Measurements from ENCODE around the gene PRG3. TPM values are rescaled to one million over a fixed set of nuclear protein-coding genes. Genes with fewer than 3 reads are reported as not detected.

PRG3 gene
- total RNA-seq, 2 donors from 2014 or later: not detected

- DNase-seq (ENCODE audit: low spot score): no peak
- no peak for TF ChIP-seq CTCF (IDR thresholded peaks at IDR 0.05)
- Histone ChIP-seq H3K4me3 (no peak overlapping the region), H3K4me1 (peaks cover 0 to 5% of the 10 kb centered on the region in 2 donors), H3K9me3 (no peaks in the 10 kb centered on the region), H3K27me3 (no peaks in the 10 kb centered on the region), H3K36me3 (no peaks in the 10 kb centered on the region), H3K27ac (no peak overlapping the region)
Observed at GRCh38 chr11:57373146-57373545, 7.8 kb downstream of the PRG3 start.

- H3K27me3 ChIP-seq: no peaks in the 10 kb centered on the region
- H3K27ac ChIP-seq: no peak overlapping the region
- DNase-seq (ENCODE audit: low spot score): no peak
- H3K4me3 ChIP-seq: no peak overlapping the region
- H3K4me1 ChIP-seq: peaks cover 0 to 5% of the 10 kb centered on the region in 2 donors
- H3K36me3 ChIP-seq: no peaks in the 10 kb centered on the region
- H3K9me3 ChIP-seq: no peaks in the 10 kb centered on the region
- TF ChIP-seq CTCF (IDR thresholded peaks at IDR 0.05): no peak
Observed at GRCh38 chr11:57370941-57371340, 10.0 kb downstream of the PRG3 start.

- no peak for DNase-seq (ENCODE audit: low spot score)
- H3K4me3 ChIP-seq: no peak overlapping the region
- H3K27ac ChIP-seq: no peak overlapping the region
- no peaks in the 10 kb centered on the region for H3K36me3 ChIP-seq
- H3K4me1 ChIP-seq: peaks cover 0 to 5% of the 10 kb centered on the region in 2 donors
- H3K9me3 ChIP-seq: no peaks in the 10 kb centered on the region
- H3K27me3 ChIP-seq: no peaks in the 10 kb centered on the region
- TF ChIP-seq CTCF (IDR thresholded peaks at IDR 0.05): no peak
Observed at GRCh38 chr11:57370251-57370650, 10.7 kb downstream of the PRG3 start.

GRCh38 chr11:57368845-57369232, 12.1 kb downstream of the PRG3 start:
- H3K4me1 ChIP-seq: peaks cover 0 to 5% of the 10 kb centered on the region in 2 donors
- no peak for TF ChIP-seq CTCF (IDR thresholded peaks at IDR 0.05)
- no peaks in the 10 kb centered on the region for H3K27me3 ChIP-seq
- no peaks in the 10 kb centered on the region for H3K9me3 ChIP-seq
- no peak for DNase-seq (ENCODE audit: low spot score)
- H3K4me3 ChIP-seq: no peak overlapping the region
- no peak overlapping the region for H3K27ac ChIP-seq
- H3K36me3 ChIP-seq: no peaks in the 10 kb centered on the region

GRCh38 chr11:57368106-57368844, 12.7 kb downstream of the PRG3 start:
- no peaks in the 10 kb centered on the region for H3K9me3 ChIP-seq
- no peak overlapping the region for H3K4me3 ChIP-seq
- no peaks in the 10 kb centered on the region for H3K36me3 ChIP-seq
- no peaks in the 10 kb centered on the region for H3K27me3 ChIP-seq
- H3K27ac ChIP-seq: no peak overlapping the region
- TF ChIP-seq CTCF (IDR thresholded peaks at IDR 0.05): no peak
- H3K4me1 ChIP-seq: peaks cover 0 to 5% of the 10 kb centered on the region in 2 donors
- no peak for DNase-seq (ENCODE audit: low spot score)

Data from right atrium auricular region (tissue), 2 donors.